HL-60/S4 (cell line): ENCODE measurements around the gene SVIL.
"Not testable (repeated sequence)": the region's sequence is repeated elsewhere in the genome, so short reads cannot be mapped to it uniquely, and the experiment has no call there.

Experiments used
- in situ Hi-C: fragments of 300-500 bp; cut with MboI; formaldehyde crosslinking; loops from 2 replicates; pipeline ENCODE4 v1.14.3; 2022; ENCODE audit warnings: low sequenced_read_pairs

The SVIL gene

DNA sequence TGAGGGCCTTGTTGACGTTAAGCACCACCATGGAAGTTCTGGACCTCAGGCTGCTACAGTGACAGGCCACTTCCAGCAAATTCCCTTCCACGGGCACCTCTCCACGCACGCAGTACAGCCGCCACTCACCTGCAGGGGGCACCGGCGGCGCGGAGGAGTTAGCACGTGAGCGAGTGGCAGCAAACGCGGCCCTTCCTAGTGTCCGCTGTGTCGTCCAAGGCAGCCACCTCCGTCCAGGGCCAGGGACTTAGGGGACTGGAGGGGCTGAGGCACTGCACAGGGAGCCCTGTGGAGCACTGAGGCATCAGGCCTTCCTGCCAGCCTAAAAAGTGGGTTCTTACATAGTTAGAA, 164.4 kb downstream of the SVIL start:
- in situ Hi-C loops = no loop called here

DNA sequence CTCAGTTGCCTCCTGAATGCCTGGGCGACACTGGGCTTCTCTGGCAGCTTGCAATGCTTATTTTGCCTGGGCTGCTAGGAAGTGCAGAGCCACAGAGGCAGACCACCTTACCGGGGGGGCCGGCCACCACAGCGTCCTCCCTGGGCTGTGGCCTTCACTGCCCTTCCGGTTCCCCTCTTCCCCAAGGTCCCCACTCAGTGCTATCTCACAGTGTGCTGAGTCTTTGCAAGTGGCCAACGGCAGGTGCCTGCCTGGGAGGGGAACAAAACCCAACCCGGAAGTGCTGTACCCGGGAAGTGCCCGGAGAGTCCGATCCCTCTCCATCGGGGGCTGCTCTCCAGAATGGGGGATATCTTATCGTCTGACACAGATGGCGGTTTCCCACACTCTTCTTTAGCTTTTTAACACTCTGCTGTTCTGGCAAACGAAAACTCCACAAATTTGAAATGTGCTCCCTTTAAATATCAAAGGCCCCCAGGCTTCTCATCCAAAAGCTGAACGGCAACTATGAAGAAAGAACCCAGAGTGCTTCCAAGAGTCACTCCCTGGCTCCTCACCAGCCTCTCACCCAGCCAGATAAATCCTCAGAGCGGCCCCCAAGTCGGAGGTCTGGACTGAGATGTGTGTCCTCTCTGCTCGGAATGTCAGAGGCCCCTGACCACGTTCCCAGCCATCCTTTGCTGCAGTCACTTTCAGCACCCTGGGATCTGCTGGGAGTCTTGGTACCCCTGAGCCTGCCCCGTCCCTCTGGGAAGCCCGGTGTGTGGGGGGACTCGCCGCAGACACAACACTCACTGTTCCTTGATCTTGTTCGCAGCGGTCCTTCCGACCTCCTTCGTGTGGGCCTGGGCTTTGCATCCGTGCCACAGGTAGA, 165.1 kb downstream of the SVIL start:
- in situ Hi-C loops = no loop called here

DNA sequence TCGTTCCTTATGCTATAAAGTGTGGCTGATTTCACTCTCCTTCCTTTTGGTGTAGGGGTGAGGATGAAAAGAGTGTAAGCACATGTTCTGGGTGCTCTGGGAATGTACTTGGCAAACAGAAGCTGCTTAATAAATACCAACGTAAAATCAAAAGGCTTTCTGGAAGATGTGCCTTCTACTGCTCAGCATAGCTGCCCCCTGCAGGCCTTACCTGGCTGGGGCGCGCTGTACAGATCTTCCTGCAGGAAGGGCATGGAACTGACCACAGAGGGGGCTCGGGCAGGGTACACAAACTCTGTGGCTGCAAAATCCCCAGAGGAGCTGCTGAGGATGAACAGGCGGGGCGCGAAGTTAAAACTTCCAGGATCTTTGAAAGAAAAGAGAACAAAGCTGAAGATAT, 169.4 kb downstream of the SVIL start:
- in situ Hi-C loops = no loop called here

DNA sequence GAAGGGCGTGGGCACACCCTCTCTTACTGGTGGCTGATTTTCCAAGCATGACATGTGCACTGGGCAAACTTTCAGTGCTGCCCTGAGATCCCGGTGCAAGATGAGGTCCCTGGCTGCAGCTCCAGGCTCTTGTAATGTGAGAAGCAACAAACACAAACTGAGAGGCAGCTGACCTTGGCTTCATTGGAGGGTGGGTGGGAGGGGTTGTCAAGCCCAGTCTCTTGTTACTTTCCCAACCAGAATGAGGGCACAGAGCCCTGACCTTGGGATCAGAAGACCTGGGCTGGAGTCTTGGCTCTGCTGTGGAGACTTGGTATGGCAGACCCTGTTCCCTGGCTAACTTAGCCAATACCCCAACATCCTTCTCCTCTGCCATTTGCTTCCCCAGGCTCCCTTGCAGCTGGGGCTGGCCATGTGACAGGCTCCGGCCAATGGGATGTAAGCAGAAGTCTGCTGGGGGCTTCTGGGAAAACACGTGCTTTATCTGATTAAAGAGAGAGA, 170.1 kb downstream of the SVIL start:
- in situ Hi-C loops = not testable (repeated sequence)

DNA sequence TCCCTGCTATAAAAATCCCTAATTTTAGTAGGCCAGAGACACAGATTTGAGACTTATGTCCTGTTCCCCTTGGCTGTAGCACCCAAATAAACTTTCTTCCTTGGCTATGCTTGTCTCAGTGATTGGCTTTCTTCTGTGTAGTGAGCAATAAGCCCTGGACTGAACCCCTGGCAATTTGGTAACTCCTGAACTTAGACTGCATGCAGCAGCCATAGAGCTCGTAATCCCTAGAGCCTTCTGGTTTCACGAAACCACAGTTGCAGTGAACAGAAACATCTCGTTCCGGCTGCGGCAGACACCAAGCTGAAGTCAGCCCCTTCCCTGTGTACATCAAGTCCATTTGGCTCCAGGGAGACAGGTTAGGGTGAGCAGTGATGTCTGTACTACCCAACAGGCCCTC, 173.7 kb downstream of the SVIL start:
- in situ Hi-C loops = no loop called here

DNA sequence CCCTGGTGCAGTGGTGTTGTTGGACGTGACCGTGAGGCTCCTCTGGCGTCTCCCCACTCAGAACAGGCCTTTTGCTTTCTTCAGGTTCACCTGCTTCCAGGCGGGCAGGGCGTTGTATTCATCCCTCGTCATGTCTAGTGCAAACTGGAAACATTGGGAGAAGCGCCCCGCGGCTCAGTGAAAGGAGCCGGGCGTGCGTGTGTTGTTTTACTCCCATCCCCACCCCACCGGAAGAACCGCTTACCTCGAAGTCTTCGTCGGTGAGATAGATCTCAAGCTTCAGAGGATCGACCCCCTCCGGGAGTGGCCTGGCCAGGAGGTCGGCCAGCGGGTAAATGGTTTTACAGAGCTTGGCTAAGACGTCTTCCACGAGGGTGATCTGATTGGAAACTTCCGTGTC, 176.6 kb downstream of the SVIL start:
- in situ Hi-C loops = not testable (repeated sequence)

DNA sequence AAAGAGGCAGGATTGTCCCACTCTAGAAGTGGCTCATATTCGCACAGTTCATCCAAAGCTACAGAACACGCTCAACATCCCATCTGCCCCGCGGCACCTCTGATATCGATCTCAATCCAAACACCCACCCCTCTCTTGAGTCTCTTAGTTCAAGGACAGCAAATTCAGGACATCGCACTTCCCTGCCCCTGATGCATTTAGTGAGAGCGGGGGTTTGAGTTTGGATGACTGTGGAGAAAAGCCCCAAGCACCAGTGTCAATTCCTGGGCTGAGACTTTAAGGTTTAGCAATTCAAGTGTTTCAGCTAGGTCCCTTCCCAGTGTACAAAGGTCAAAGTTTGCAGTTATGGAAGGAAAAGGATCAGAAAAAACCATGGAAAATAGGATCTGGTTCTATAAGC, 179.7 kb downstream of the SVIL start:
- in situ Hi-C loops = no loop called here

DNA sequence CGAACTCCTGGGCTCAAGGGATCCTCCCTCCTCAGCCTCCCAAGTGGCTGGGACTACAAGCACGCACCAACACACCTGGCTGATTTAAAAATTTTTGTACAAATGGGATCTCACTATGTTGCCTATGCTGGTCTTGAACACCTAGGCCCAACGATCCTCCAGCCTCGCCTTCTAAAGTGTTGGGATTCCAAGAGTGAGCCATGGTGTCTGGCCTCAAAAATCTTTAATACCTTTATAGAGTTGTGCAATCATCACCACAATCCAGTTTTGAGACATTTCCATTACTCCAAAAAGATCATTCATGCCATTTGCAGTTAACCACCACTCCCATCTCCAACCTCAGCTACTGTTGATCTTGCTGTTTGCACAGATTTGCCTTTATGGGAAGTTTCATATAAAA, 180.5 kb downstream of the SVIL start:
- in situ Hi-C loops = no loop called here

DNA sequence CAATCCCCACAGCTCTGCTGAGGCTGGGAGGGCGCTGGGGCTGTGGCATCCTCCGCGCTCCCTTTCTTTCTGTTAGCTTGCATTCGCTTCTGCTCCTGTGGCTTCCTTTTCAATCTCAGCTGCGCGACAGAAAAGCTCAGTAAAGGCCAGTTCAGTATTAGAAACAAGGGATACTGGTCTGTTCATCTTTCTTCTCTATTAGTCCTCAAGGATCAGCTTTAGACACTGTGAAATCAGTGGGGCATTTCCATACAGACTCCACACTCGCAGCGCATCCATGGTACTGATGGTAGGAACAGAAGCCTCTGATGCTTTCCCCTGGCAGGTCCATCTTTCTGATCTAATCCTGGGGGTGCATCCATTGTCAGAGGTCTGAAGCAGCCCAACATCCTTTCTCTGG, 182.2 kb downstream of the SVIL start:
- in situ Hi-C loops = no loop called here

DNA sequence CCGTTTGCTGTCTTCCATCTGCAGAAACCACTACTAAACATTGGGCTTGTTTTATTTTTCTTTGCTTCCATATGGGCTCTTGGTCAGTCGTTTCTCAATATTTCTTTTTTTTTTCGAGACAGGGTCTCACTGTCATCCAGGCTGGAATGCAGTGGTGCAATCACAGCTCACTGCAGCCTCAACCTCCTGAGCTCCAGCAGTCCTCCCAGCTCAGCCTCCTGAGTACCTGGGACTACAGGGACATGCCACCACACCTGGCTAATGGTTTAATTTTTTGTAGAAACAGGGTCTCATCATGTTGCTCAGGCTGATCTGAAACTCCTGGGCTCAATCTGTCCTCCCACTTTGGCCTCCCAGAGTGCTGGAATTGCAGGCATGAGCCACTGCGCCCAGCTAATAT, 182.8 kb downstream of the SVIL start:
- in situ Hi-C loops = no loop called here

DNA sequence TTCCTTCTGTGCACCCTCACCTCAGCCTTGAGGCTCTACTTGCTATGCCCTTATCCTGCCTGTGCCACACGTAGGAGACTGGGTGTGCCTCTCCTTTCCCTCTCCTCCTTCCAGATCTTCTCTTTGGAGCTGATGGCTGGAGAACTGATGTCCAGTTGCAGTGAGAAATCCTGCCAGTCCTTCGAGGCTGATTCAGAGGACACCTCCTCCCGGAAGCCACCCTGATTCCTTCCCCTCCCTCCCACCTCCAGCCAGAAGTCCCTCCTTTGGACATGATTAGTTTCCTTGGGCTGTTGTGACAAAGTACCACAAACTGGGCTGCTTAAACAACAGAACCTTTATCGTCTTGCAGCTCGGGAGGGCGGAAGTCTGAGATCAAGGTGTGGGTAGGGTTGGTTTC, 184.4 kb downstream of the SVIL start:
- in situ Hi-C loops = no loop called here

DNA sequence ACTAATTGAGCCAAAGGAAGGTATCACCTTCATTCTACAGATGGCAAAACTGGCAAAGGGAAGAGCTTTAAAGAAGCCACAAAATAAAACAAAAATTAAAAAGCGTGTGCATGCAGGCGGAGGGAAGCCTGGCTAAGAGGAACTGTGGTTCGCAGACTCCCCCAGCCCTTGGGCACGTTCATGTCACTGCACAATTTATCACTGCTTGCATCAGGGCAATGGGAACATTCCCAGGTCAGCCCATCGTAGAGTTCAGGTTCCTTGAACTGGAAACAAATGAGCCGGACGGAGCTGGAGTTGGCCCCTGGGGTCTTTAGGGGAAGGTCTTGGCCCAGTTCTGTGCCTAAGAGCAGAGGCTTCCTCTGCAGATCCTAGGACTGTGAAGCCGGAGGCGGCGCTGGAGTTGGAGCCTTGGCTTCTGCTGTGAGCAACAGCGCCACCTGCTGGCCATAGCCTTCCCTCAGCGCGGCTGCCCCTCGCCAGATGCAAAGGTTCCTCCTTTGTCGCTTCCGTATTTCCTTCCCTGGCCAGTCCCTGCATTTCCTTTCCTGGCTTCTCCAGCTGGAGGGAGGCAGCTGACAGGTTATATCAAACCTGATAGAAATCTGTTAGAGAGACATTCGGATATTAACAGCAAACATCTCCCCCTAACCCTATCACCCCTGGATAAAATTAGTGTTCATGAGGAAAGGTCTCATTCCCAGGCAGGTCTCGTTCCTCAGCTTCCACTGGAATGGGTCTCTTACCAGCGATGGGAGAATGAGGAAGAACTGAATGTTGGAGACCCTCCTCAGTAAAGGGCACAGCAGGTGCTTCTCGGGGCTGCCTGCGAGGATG, 185.8 kb downstream of the SVIL start:
- in situ Hi-C loops = not testable (repeated sequence)

DNA sequence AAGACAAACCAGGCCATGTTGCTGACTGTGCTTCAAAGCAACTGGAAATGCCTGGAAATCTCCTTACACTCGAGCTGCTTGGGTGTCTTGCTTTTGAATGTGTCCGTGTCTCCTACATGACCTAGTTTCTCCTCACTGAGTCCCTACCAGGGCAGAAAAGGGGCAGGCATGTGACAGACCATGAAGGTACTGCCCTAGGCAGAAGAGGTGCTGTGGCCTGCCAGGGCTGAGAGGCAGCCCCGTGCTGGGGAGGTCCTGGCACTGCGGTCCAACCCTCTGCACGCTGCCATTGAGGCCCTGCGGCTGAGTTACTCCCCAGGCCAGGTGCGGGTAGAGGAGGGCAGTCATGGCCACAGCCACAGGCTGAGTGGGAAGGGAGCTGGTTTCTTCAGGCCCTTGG, 186.6 kb downstream of the SVIL start:
- in situ Hi-C loops = no loop called here

DNA sequence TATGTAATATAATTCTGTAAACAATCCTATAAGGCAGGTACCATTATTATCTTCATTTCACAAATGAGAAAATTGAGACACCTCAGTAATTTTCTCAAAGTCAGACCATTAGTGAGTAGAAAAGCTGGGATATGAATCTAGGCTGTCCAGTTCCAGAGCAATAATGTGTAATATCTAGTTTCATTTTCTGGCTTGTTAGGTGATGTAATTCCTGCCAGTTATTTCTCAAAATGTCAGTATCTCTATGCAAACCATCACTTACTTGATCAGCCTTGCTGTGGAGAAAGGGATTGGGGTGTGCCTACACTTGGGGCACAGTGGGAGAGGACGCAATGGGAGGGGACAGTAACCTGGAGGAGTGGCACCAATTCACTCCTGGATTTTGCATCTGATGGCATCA, 188.4 kb downstream of the SVIL start:
- in situ Hi-C loops = no loop called here

DNA sequence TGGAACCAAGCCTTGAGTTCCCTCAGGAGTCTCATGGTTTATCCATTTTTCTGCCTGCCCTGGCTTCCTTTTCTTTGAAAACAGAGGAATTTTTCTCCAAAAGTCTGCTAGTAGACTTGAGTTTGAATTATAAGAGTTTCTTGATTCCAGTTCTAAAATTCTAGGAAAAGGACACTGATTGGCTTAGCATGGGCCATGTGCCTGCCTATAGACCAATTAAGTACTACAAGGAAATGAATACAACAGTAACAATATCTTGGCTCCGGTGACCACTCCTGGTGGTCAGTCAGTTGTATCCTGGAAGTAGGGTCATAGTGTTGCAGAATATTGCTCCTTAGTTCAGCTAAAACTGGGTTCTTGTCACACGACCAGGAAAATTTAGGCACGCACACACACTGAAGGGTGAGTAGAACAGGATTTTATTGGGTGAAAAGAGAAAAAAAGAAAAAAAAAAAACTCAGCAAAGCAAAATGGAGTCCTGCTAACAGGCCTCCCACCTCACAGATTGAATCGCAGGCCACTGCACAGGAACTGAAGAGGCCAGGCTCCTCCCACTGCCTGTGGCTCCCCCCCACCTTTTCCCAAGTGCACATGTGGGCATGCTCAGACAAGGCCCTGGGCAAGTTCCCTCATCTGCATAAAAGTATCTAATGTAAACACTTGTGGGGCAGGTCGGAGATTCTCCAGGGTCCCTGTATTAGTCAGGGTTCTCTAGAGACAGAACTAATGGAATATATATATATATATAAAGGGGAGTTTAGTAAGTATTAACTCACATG, 190.8 kb downstream of the SVIL start:
- in situ Hi-C loops = no loop called here

DNA sequence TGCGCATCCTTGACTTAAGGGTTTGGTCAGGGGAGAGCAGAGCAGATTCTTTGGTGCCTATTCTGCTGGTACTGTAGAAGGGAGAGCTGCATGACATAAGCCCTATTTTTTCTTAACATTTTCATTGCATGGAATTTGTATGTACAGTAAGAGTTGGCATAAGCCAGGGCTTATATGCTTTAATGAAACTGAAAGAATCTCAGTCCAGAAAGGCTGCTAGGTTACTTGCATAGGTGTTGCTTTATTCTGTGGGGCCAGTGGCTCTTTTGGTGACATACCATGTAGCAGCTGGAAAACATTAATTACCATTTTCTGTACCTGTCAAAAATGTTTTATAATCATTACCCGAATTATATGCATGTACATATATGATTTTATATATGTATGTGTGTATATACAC, 193.8 kb downstream of the SVIL start:
- in situ Hi-C loops = no loop called here

DNA sequence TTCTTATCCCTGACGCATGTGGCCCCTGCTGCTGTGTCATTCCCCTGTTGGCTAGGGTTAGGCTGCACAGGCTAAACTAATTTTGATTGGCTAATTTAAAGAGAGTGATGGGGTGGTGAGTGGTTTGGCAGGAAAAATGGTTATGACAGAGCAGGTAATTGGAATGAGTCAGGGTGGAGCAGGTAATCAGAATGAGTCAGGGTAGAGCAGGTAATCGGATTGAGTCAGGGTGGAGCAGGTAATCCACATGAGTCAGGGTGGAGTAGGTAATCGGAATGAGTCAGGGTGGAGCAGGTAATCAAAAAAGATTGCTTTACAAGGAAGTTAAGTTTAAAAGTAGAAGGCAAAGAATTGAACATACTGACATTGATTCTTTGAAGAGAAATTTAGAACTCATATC, 195.8 kb downstream of the SVIL start:
- in situ Hi-C loops = not testable (repeated sequence)

DNA sequence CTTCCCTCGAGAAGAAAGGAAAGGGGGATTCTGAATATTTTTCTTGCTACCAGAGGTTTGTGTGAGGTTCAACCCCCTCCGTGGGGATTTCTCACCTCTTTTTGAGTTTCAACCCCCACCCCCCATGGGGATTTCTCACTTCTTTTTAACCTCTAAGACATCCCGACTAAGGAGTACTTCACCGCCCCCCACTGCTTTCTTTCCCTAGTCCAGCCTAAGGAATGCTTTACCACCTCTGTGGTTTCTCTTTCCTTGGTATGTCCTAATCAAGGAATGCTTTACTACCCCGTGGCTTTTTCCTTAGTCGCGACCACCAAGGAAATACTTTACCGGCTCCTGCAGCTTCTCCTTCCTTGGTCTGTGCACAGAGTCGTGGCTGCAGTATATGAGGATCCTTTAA, 196.5 kb downstream of the SVIL start:
- in situ Hi-C loops = no loop called here

DNA sequence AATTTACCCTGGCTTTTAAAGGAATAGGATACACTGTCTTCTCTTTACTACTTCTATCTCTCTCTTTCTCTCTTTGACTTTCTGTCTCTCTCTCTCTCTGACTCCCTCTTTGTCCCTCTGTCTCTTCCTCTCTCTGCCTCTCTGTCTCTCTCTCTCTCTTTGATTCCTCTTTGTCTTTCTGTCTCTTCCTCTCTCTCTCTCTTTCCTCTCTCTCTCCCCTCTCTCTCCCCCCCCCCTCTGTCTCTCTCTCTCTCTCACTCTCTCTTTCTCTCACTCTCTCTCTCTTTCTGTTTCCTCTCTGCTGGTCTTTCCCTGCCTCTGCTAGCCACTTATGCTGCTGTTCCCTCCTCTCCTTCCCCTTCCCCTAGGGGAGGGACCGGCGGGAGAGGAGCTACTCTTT, 196.9 kb downstream of the SVIL start:
- in situ Hi-C loops = no loop called here

DNA sequence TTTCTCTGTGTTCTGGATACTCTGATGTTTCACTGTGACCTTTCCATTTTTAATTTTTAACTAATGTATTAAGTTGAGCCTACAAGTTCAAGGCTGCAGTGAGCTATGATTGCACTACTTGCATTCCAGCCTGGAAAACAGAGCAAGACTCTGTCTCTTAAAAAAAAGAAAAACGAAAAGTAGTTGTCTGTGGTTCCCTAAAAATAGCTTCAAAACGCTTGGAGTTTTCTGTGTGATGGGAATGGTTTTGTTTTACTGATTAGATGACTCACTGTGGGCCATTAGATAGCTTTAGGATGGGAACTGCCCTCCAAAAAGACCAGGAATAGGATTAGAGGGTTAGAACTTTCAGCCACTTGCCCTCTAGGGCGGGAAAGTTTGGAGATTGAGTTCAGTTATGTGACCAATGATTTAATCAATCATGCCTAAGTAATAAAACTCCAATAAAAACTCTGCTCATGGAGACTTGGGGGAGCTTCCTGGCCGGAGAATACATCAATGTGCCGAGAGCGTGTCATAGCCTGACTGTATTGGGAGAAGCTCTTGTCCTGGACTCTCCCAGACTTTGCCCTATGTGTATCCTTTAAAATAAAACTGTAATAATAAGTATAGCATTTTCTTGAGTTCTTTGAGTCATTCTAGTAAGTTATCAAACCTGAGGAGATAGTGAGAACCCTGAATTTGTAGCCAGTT, 198.8 kb downstream of the SVIL start:
- in situ Hi-C loops = no loop called here

DNA sequence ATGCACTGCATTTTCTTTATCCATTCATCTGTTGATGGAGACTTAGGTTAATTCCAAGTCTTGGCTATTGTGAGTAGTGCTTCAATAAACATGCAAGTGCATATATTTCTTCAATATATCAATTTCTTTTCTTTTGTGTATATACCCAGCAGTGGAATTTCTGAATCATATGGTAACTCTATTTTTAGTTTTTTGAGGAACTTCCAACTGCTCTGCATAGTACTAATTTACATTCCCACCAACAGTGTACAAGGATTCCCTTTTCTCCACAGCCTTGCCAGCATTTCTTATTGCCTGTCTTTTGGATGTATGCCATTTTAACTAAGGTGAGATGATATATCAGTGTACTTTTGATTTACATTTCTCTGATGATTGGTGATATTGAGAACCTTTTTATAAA, 200.7 kb downstream of the SVIL start:
- in situ Hi-C loops = no loop called here
